Astrocyte of the cerebellum (primary cell): ENCODE measurements around the gene AGAP2.

Source experiments
- DNase-seq: peaks from one replicate; pipeline ENCODE4 v3.0.0-alpha.2; 2011; ENCODE audit warnings: low read depth
- H3K4me3 ChIP-seq: 2 replicates; pipeline ENCODE4 v1.5.1; 2011; ENCODE audit warnings: mild to moderate bottlenecking, low read depth, low read length, moderate library complexity
- CTCF ChIP-seq: IDR thresholded peaks from 2 replicates; pipeline ENCODE4 v1.5.1; 2012; ENCODE audit warnings: low read length, low read depth, moderate library complexity, mild to moderate bottlenecking; ENCODE audit errors: missing control alignments
- in situ Hi-C: cut with HindIII; loops from 2 replicates; pipeline ENCODE4 v1.10.0; 2017; ENCODE audit warnings: low sequenced_read_pairs

Gene AGAP2

DNA sequence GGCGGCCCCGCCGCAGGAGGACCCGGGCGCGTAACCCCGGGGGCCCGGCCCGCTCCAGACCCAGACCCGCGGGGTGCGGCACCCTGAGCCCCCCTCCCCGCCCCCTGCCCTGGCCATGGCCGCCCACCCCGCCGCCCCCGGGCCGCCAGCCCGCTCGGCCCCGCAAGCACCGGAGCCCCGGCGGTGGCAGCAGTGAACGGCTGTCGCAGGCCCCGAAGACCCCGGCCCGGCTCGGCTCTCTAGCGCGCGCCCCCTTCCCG, 16.6 kb upstream of the AGAP2 start:
- peak overlapping the region; percentile 55 for H3K4me3 ChIP-seq
- in situ Hi-C loops, result loop anchor here (5.0 kb wide), 1 partner anchor 62 kb away; the partner anchor contains the start of gene AVIL
- TF ChIP-seq CTCF, result no peak
- DNase-seq, result no peak

DNA sequence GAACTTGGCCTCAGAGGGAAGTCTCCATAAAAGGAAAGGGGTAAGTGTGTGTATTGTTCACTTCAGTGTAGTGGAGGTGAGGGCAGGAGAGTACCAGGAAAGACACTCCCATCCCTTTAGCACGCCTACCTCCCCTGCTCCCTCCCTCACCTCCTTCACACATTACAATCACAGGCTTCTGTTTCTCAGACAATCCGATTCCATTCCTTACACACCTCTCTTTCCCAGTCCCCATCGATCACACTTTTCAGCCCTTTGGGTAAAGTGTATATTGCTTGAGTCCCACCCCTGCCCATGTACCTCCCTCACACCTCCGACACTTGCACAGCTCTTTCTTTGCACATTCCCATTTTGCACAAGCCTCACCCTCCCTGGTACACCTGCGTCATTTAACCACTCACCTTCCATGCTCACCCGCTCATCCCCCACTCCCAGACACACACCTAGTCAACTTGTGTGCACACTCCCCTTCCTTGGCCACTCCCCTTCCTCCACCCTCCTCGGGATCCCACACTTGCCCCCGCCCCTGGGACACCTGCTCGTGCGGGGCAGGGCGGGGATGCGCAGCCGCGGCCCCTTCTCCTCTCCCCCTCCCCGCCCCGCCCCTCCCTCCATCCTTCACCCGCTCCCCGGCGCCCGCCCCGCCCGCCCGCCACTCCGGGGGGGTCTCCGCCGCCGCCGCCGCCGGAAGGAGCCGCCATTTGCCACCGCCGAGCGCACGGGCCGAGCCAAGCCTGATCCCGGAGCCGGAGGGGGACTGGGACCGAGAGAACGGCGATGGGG, 16.1 kb upstream of the AGAP2 start, which contains the start of gene MARCHF9:
Gene MARCHF9 (plus strand): TSS at position 693 of the 783 bp plus-strand sequence. CDS start 426 bp downstream, outside the sequence.
- no peak for DNase-seq
- in situ Hi-C loops, result loop anchor here (5.0 kb wide), 1 partner anchor 63 kb away; the partner anchor contains the start of gene AVIL
- TF ChIP-seq CTCF, result no peak
- H3K4me3 ChIP-seq, result peak within 1 kb of the TSS; percentile 55

GRCh38 chr12:57753756-57754337, 15.3 kb upstream of the AGAP2 start:
- no peak for TF ChIP-seq CTCF
- no peak overlapping the region for H3K4me3 ChIP-seq
- DNase-seq, result no peak
- in situ Hi-C loops, result no loop called here

DNA sequence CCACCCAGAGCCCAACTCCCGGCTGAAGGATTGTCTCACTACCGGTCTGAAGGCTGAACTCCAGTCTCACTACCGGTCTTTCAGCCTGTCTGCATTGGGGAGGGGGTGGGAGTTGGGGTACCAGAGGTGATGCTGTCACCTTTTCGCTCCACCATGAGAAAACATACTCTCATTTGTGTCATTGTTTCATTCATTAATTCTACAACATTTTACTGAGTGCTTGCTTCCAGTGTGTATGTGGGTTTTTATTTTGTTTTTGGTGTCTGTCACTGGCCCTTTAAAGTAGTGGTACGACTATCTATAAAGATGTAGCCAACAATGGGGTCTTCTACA, 14.1 kb upstream of the AGAP2 start:
- peak overlapping the region; percentile 95 for H3K4me3 ChIP-seq
- no peak for DNase-seq
- in situ Hi-C loops, result no loop called here
- TF ChIP-seq CTCF, result no peak

GRCh38 chr12:57751788-57752667, 13.5 kb upstream of the AGAP2 start, which contains the start of gene CDK4:
Gene CDK4, minus strand, starts transcription at chr12:57752310. Its CDS starts 593 bp downstream, at chr12:57751717.
- peak; percentile 99 for DNase-seq
- in situ Hi-C loops, result no loop called here
- H3K4me3 ChIP-seq, result peak within 1 kb of the TSS; percentile 95
- no peak for TF ChIP-seq CTCF

GRCh38 chr12:57751432-57751787, 12.9 kb upstream of the AGAP2 start:
- DNase-seq, result no peak
- no peak for TF ChIP-seq CTCF
- in situ Hi-C loops, result no loop called here
- H3K4me3 ChIP-seq, result peak overlapping the region; percentile 95
